ENCODE data around the gene CXorf58.
"Not testable (repeated sequence)": the region's sequence is repeated elsewhere in the genome, so short reads cannot be mapped to it uniquely, and the experiment has no call there.

The CXorf58 gene

GRCh38 chrX:23907498-23908218 is at the start of gene CXorf58, which contains the start of gene APOO:
CXorf58 (plus strand) TSS chrX:23908006; CDS start chrX:23910303, 2,297 bp downstream.
APOO (minus strand) TSS chrX:23907938; CDS start chrX:23907702, 236 bp downstream.
- DNase-seq = peak; percentile 92

- not testable (repeated sequence) for DNase-seq
Measured at GRCh38 chrX:23859238-23859637, 48.6 kb upstream of the CXorf58 start.

GRCh38 chrX:23861215-23861896 is 46.5 kb upstream of the CXorf58 start:
- DNase-seq = no peak

- not testable (repeated sequence) for DNase-seq
Measured at GRCh38 chrX:23861952-23862351, 45.9 kb upstream of the CXorf58 start.

GRCh38 chrX:23864742-23865326 is 43.0 kb upstream of the CXorf58 start:
- no peak for DNase-seq

- no peak for DNase-seq
Measured at GRCh38 chrX:23870041-23870440, 37.8 kb upstream of the CXorf58 start.

- no peak for DNase-seq
Measured at GRCh38 chrX:23871905-23872546, 35.8 kb upstream of the CXorf58 start.

GRCh38 chrX:23879380-23880090 is 28.3 kb upstream of the CXorf58 start:
- no peak for DNase-seq

- peak; percentile 26 for DNase-seq
Measured at GRCh38 chrX:23883737-23884354, 24.0 kb upstream of the CXorf58 start.

GRCh38 chrX:23884427-23885024 is 23.3 kb upstream of the CXorf58 start:
- DNase-seq = no peak

- no peak for DNase-seq
Measured at GRCh38 chrX:23885803-23886202, 22.0 kb upstream of the CXorf58 start.

GRCh38 chrX:23887451-23887850 is 20.4 kb upstream of the CXorf58 start:
- no peak for DNase-seq

- DNase-seq = no peak
Measured at GRCh38 chrX:23887918-23888317, 19.9 kb upstream of the CXorf58 start.

- no peak for DNase-seq
Measured at GRCh38 chrX:23888887-23889501, 18.8 kb upstream of the CXorf58 start.

- no peak for DNase-seq
Measured at GRCh38 chrX:23890933-23891332, 16.9 kb upstream of the CXorf58 start.

- DNase-seq = not testable (repeated sequence)
Measured at GRCh38 chrX:23894993-23895392, 12.8 kb upstream of the CXorf58 start.

GRCh38 chrX:23896539-23896938 is 11.3 kb upstream of the CXorf58 start:
- not testable (repeated sequence) for DNase-seq

GRCh38 chrX:23896981-23897380 is 10.8 kb upstream of the CXorf58 start:
- DNase-seq = no peak

- no peak for DNase-seq
Measured at GRCh38 chrX:23898412-23898959, 9.3 kb upstream of the CXorf58 start.

- DNase-seq = no peak
Measured at GRCh38 chrX:23900220-23900797, 7.5 kb upstream of the CXorf58 start.

- DNase-seq = no peak
Measured at GRCh38 chrX:23901060-23901459, 6.7 kb upstream of the CXorf58 start.

Measured in stimulated activated CD4-positive, alpha-beta T cell treated with anti-CD3 and anti-CD28 coated beads, Interleukin-15, amount 100 ng/mL, for 24 hours (primary cell).